HUES64 (cell line): ENCODE data around the gene CAPN12.

ENCODE experiments used
- H3K27ac ChIP-seq: 2 replicates; pipeline ENCODE4 v1.7.0; 2013; ENCODE audit warnings: low read depth, low read length, inconsistent platforms
- H3K27me3 ChIP-seq: 2 replicates; pipeline ENCODE4 v1.6.1; 2013; ENCODE audit warnings: mild to moderate bottlenecking, low read length; ENCODE audit not compliant: insufficient read depth
- H3K36me3 ChIP-seq: 2 replicates; pipeline ENCODE4 v1.6.1; 2013; ENCODE audit warnings: mild to moderate bottlenecking, low read length; ENCODE audit not compliant: insufficient read depth
- H3K4me1 ChIP-seq: 2 replicates; pipeline ENCODE4 v1.6.1; 2013; ENCODE audit warnings: mild to moderate bottlenecking, low read length, moderate library complexity; ENCODE audit not compliant: insufficient read depth
- H3K4me3 ChIP-seq: 2 replicates; pipeline ENCODE4 v1.5.1; 2013; ENCODE audit warnings: mild to moderate bottlenecking, low read length, moderate library complexity
- H3K9ac ChIP-seq: 2 replicates; pipeline ENCODE4 v1.6.1; 2013; ENCODE audit warnings: mild to moderate bottlenecking, low read depth, low read length
- H3K9me3 ChIP-seq: 2 replicates; pipeline ENCODE4 v1.6.1; 2013; ENCODE audit warnings: low read depth, low read length; ENCODE audit not compliant: insufficient read depth
- WGBS: fragments of 150-250, 120-280 bp; methylation state at CpG from one replicate; pipeline ENCODE4 v1.1.7; 2013; ENCODE audit warnings: missing lambda C conversion rate; 5-methylcytosine and 5-hydroxymethylcytosine counted together

The CAPN12 gene

DNA sequence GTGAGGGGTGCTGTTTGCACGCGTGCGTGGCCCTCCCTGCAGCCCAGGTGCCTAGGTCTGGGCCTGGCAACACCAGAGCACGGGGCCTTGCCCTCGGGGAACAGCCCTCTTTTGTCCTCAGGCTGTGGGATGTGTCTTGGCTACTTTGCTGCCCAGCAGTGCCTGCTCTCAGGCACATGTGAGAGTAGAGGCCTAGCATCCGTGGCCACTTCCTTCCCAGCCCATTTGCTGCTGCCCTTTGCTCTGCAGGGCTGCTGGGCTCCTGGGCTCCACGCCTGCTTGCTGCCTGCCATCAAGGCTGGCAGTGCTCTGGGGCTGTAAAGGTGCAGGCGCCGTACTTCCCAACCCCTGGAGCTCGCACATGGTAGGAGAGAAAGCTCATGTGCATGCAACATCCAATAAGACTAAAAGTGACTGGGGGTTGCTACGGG is 46.6 kb downstream of the CAPN12 start:
- Histone ChIP-seq H3K27me3 (no peaks in the 10 kb centered on the region), H3K4me1 (peaks cover 23% of the 10 kb centered on the region), H3K36me3 (peaks cover 44% of the 10 kb centered on the region), H3K4me3 (no peak overlapping the region), H3K9me3 (no peaks in the 10 kb centered on the region), H3K9ac (peak overlapping the region; percentile 1; the same call in 1 of the 2 replicates), H3K27ac (peak overlapping the region; percentile 38; the same call in 1 of the 2 replicates)
- 91% methylated on average over 11 of the region's 11 CpGs for WGBS

DNA sequence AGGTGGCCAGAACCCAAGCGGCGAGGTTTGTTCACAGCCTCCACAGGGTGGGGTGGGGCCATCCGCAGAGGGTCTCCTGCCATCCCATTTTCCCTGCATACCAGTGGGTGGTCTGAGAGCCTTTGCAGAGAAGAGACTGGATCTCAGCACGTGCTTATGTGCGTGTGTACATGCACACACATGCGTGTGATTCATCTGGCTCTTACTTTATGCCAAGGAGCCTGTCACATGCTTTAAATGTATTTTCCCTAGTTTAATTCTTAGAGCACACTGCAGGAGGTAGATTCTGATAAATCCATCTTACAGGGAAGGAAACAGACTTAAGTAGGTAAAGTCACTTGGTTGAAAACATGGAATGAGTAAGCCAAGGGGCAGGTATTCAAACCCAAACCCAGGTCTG is 47.1 kb downstream of the CAPN12 start:
- Histone ChIP-seq H3K4me1 (peaks cover 27% of the 10 kb centered on the region), H3K27ac (peak overlapping the region; percentile 38; the same call in 1 of the 2 replicates), H3K36me3 (peaks cover 42% of the 10 kb centered on the region), H3K9ac (peak overlapping the region; percentile 1; the same call in 1 of the 2 replicates), H3K27me3 (no peaks in the 10 kb centered on the region), H3K4me3 (no peak overlapping the region), H3K9me3 (no peaks in the 10 kb centered on the region)
- WGBS = 95% methylated on average over 6 of the region's 6 CpGs

DNA sequence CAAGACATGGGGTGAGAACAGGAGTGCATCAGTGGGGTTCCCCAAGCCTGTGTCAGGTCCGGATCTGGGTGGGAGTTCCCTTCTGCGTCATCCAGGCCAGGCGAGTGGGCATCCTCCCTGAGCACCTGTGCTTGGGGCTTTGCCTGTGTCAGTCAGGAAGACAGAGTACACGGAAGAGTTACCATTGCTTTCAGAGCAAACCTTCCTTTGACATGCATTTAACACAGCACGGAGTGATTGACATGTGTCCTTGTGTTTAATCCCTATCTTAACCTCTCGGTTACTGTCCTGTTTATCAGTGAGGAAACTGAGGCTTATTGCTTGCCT is 47.6 kb downstream of the CAPN12 start:
- Histone ChIP-seq H3K4me3 (no peak overlapping the region), H3K27me3 (no peaks in the 10 kb centered on the region), H3K9ac (no peak overlapping the region), H3K4me1 (peaks cover 29% of the 10 kb centered on the region), H3K9me3 (no peaks in the 10 kb centered on the region), H3K27ac (no peak overlapping the region), H3K36me3 (peaks cover 41% of the 10 kb centered on the region)
- 97% methylated on average over 6 of the region's 6 CpGs for WGBS

DNA sequence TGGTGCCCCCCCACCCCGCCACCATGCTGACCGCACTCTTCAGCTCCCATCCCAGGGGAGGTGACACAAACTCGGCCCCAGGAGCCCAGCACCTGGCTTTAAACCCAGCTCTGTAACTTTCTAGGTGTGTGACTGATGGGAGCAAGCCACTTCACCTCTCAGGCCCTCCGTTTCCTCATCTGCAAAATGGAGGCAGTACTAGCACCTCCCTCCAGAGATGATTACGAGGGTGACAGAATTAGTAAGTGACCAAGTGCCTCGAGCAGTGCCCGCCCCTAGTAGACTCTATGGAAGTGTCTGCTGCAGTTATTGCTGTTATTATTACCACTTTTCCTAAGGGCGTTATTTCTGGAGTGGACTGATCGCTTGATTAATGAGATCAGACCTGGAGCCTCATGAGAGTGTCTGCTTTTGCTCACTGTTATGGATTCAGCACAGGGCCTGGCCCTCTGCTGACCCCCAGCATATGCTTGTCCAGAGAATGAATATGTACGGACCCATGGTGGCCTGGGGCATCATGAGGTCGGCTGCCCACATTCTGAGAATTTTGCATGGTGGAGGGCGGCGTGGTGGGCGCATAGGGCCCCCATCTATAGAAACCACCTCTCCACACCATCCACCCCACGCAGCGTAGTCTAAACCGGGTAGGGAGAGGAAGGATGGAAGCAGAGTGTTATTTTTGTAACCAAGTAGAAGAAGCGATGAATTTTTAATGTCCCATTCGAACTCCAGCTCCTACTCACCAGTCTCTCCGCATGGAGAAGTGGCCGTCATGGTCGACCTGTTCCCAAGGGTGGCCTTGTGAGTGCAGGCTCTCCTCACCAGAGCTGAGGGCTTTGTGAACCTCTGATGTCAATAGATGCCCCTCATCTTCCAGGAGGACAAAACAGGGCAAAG is 48.2 kb downstream of the CAPN12 start:
- peaks cover 35% of the 10 kb centered on the region for H3K36me3 ChIP-seq
- peaks cover 29% of the 10 kb centered on the region for H3K4me1 ChIP-seq
- no peaks in the 10 kb centered on the region for H3K27me3 ChIP-seq
- H3K9ac ChIP-seq = no peak overlapping the region
- no peak overlapping the region for H3K27ac ChIP-seq
- no peaks in the 10 kb centered on the region for H3K9me3 ChIP-seq
- whole genome bisulfite sequencing = 93% methylated on average over 21 of the region's 22 CpGs
- no peak overlapping the region for H3K4me3 ChIP-seq

DNA sequence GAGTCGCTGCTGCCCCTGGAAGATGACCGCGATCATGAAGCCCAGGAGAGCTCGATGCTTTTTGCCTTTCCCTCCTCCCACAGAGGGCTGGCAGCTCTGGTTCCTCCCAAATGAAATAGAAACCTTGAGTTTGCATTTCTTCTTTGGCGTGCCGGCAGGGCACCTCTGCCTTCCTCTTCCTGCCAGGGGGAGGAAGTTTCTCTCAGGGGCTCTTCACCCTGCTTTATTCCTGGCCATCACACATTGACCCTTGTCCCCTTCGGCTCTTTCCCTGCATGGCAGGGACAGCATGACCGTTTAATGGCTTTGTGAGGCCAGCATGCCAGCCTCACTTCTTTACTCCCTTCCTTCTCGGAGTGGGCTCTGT is 49.0 kb downstream of the CAPN12 start:
- Histone ChIP-seq H3K9ac (no peak overlapping the region), H3K4me3 (no peak overlapping the region), H3K9me3 (no peaks in the 10 kb centered on the region), H3K27me3 (no peaks in the 10 kb centered on the region), H3K27ac (no peak overlapping the region), H3K36me3 (peaks cover 27% of the 10 kb centered on the region), H3K4me1 (peaks cover 29% of the 10 kb centered on the region)
- WGBS = 94% methylated on average over 9 of the region's 9 CpGs

DNA sequence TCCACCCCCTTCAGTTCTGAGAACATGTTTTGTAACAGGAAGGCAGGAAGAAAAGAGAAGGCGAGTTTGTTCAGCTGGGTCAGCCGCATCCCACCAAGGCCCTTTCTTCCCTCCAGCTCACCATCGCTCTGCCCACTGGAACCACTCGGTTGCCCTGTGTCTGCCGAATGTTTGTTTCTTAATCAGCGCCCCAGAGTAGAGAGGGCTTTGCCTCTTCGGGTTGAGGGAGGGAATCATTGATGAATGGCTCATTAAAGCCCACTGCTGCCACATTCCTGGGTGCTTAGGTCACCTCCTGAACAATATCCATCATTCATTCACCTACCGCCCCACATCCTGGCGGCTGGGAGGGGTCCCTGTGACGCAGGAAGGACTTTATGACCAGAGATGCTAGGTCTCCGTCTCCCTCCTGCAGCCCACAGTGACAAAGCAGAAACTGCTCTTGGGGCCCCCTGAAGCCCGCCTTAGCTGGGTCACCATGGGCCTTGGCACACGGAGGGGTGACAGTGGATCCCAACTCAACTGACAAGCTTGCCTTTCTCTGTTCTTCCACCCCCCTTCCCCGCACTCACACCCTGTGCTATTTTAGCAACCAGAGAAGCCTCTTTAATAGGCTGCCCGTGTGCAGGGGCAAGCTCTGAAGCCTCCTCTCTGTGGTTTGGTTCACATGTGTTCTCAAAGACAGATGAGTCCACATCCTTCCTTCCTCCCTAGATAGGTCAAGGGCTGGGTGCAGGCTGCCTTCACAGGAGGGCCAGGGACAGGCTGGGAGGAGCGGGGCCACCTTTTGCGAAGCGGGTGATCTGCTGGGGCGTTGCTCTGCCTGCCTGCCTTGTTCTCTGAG is 50.7 kb downstream of the CAPN12 start:
- Histone ChIP-seq H3K9me3 (no peaks in the 10 kb centered on the region), H3K4me3 (no peak overlapping the region; the same call in 1 of the 2 replicates), H3K36me3 (peaks cover 21% of the 10 kb centered on the region; the same call in 1 of the 2 replicates), H3K9ac (peak overlapping the region; percentile 77), H3K27ac (peak overlapping the region; percentile 63), H3K4me1 (peaks cover 35% of the 10 kb centered on the region), H3K27me3 (no peaks in the 10 kb centered on the region)
- 67% methylated on average over 18 of the region's 19 CpGs for WGBS

DNA sequence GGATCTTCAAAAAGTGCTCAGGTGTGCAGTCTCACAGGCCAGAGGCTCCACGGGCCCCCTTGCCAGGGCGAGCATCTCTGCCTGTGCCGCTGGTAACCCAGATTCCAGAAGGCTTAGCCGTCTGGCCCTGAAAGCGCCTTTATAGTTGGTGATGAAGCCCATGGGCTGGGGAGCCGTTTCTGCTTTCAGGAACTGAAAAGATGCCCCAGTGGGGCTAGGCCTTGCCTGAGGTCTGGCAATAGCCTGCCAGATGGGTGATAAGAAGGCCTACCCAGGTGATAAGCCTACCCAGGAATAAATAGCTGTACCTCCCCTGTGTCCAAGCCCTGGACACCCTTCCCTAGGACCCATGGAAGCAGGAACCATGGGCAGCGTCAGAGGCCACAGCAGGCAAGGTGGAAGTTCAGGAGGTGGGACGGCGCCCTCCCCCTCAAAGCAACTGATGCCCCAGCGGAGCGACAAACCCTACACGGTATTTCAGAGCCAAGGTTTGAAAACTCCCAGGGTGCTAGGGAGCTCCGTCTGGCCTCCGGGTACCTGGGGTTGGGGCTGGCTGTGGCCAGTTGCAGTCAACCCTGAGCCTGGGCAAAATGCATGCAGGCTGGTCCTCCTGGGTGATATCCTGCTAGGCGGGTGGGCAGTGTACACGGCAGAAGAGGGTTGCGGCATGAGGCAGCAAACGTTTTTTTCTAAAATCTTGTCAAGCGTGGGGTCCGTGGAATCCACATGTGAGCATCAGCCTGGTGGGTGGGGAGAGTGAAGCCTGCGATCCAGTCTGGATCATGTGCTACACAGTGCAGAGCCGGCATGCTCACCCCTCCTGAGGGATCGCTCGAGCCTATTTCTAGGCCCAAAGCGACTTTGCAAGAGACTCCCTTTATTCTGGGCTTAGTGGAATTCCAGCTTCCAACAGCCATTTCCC is 51.6 kb downstream of the CAPN12 start:
- H3K4me3 ChIP-seq = no peak overlapping the region; the same call in 1 of the 2 replicates
- no peaks in the 10 kb centered on the region for H3K27me3 ChIP-seq
- H3K9ac ChIP-seq = peak overlapping the region; percentile 61
- 80% methylated on average over 25 of the region's 25 CpGs for WGBS
- H3K36me3 ChIP-seq = peaks cover 22% of the 10 kb centered on the region; the same call in 1 of the 2 replicates
- H3K27ac ChIP-seq = peak overlapping the region; percentile 63
- H3K9me3 ChIP-seq = no peaks in the 10 kb centered on the region
- H3K4me1 ChIP-seq = peaks cover 30% of the 10 kb centered on the region

DNA sequence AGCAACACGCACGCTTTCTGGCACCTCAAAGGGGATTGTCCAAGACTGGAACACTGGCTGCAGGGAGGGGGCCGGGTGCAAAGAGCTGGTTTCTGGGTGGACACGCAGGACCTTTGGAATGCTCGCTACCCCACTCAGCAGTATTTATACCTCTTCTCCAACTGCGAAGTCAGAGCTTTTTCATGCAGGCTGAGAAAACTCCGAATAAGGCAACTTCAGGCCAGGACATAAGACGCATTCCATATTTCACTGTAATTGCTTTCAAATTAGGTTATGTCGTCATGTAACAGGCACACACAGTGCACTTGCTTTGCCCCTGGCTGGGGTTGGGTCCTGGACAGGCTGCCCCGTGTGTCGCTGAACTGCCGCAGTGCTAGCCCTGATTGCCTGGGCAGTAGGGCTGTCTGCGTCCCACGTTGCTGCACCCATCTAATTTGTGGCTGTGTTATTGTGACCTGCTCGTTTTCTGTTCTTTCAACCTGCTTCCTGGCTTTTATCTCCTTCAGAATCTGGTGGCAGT is 52.3 kb downstream of the CAPN12 start:
- Histone ChIP-seq H3K4me1 (peaks cover 28% of the 10 kb centered on the region), H3K9me3 (no peaks in the 10 kb centered on the region), H3K27ac (peak overlapping the region; percentile 8; the same call in 1 of the 2 replicates), H3K4me3 (no peak overlapping the region), H3K9ac (peak overlapping the region; percentile 61; the same call in 1 of the 2 replicates), H3K27me3 (no peaks in the 10 kb centered on the region), H3K36me3 (peaks cover 26% of the 10 kb centered on the region; the same call in 1 of the 2 replicates)
- 90% methylated on average over 15 of the region's 15 CpGs for WGBS

DNA sequence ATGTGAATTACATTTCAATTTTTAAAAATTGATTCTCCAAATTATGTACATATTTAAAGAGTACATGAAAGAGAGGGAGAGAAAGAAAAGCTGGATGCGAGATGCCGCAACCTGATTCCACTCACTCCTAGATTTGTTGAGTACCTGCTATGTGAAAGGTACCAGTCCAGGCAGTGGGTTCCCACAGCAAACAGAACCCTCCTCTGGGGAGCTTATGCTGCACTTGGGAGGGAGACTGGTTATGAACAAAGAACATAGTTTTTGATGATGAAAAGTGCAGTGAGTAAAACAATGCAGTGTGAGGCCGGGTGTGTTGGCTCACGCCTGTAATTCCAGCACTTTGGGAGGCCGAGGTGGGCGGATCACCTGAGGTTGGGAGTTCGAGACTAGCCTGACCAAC is 53.4 kb downstream of the CAPN12 start:
- no peaks in the 10 kb centered on the region for H3K9me3 ChIP-seq
- no peak overlapping the region for H3K27ac ChIP-seq
- H3K36me3 ChIP-seq = peaks cover 15% of the 10 kb centered on the region; the same call in 1 of the 2 replicates
- no peak overlapping the region for H3K9ac ChIP-seq
- H3K4me1 ChIP-seq = peaks cover 39% of the 10 kb centered on the region
- 93% methylated on average over 7 of the region's 7 CpGs for WGBS
- H3K4me3 ChIP-seq = no peak overlapping the region
- H3K27me3 ChIP-seq = no peaks in the 10 kb centered on the region

DNA sequence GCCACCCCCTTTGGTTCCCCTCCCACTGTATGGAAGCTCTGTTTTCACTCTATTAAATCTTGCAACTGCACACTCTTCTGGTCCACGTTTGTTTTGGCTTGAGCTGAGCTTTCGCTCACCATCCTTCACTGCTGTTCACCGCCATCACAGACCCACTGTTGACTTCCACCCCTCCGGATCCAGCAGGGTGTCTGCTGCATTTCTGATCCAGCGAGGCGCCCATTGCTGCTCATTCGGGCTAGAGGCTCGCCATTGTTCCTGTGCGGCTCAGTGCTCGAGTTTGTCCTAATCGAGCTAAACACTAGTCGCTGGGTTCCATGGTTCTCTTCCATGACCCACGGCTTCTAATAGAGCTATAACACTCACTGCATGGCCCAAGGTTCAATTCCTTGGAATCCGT is 54.1 kb downstream of the CAPN12 start:
- Histone ChIP-seq H3K27me3 (no peaks in the 10 kb centered on the region), H3K4me3 (no peak overlapping the region), H3K36me3 (peaks cover 13% of the 10 kb centered on the region; the same call in 1 of the 2 replicates), H3K4me1 (peaks cover 46% of the 10 kb centered on the region), H3K9ac (no peak overlapping the region), H3K9me3 (no peaks in the 10 kb centered on the region), H3K27ac (no peak overlapping the region)
- WGBS = 92% methylated on average over 14 of the region's 14 CpGs
